ENCODE results near the gene RELL2.

DNA sequence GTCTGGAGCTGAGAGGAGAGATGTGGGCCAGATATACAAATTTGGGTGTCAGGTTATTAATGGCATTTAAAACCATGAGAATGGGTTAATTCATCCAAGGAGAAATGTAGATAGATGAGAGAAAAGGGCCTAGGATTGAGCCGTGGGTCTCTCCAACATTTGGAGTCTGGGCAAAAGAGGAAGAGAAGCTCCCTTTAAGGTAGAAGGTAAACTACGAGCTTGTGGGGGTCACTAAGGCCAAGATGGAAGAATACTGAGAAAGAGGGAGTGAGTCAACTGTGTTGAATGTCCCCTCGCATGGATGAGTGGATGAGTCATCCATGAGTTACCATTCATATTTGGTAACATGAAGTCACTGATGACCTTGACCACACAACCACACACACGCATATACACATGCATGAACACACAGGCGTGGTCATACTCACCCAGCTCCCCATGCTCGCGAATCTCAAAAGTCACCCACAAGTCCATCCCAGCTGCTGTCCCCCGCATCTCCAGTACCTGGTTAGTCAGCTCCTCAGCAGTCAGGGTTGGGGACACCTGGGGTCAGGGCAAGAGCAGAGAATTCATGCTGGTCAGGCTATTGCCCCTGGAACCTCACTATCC lies 21.2 kb downstream of the RELL2 start:
- TF ChIP-seq EZH2 (IDR thresholded peaks at IDR 0.05; ENCODE audit: insufficient read depth, poor library complexity, severe bottlenecking) (no peak), EZH2phosphoT487 (IDR thresholded peaks at IDR 0.05; ENCODE audit: insufficient read depth, low read depth) (no peak)

All from GM23248 (cell line).